Stomach (tissue), 4 donors: ENCODE measurements around the gene FSTL3.

Experiments
- CTCF ChIP-seq, 7 experiments: fragments of 450-650 bp in 4 of 7; fragments of 200-600 bp in 3 of 7; sonication (generic) in 3 of 7; IDR thresholded peaks; one replicate each; pipeline ENCODE4 v1.5.1; 2016 to 2019; ENCODE audit warnings: antibody characterized with exemption in 7 of 7, control low read depth in 2 of 7, mild to moderate bottlenecking in 1 of 7
- POLR2A ChIP-seq, 4 donors: fragments of 450-650 bp; IDR thresholded peaks; one replicate each; pipeline ENCODE4 v1.6.1; 2016; ENCODE audit warnings: antibody characterized with exemption in 4 of 4, control low read depth in 2 of 4, mild to moderate bottlenecking in 1 of 4, moderate library complexity in 1 of 4
- POLR2AphosphoS5 ChIP-seq, 3 donors: sonication (generic); formaldehyde crosslinking; IDR thresholded peaks; one replicate each; pipeline ENCODE4 v1.6.1; 2016; ENCODE audit warnings: antibody characterized with exemption in 3 of 3

- TF ChIP-seq CTCF (IDR thresholded peaks at IDR 0.05) (no peak), POLR2A (IDR thresholded peaks at IDR 0.05) (no peak), POLR2AphosphoS5 (IDR thresholded peaks at IDR 0.05) (no peak)
These were observed 49.4 kb downstream of the FSTL3 start for GRCh38 chr19:725461-726089.
